Subcutaneous adipose tissue (tissue), 4 donors: ENCODE data around the gene EPHA4. TPM values are rescaled to one million over a fixed set of nuclear protein-coding genes. Genes with fewer than 3 reads are reported as not detected.

Source experiments
- total RNA-seq, 4 donors: library from RNA; depleted of rRNA; stranded (reverse); fragments of >200 nt; gene quantifications; one replicate each; pipeline ENCODE4 v1.1.0, GENCODE V29; 2016
- TF ChIP-seq, protein P1 (sequence below): fragments of 450-650 bp; IDR thresholded peaks from one replicate; pipeline ENCODE4 v1.5.1; 2016; ENCODE audit warnings: low read depth, mild to moderate bottlenecking, control low read depth, antibody characterized with exemption, moderate library complexity

The EPHA4 gene
- total RNA-seq, 4 donors from 2014 or later, result 30.3 to 52.0 (median 39.4) TPM

DNA sequence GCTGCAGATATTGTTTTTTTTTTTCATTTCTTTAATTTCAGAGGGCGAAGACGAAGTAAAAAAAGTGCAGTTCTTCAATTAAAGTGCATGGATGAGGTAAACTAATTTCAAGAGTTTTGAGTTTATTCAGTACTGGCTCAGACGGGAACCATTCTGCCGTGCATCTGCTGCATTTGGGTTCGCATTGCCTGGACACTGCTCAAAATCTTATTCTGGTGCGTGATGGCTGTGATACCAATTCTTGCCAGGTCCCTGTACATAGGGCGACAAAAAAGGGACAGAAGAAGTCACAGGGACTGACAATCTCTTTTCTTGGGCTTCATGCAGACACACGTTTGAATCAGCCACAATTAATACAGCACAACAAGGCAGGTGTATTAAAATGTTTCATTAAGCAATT lies 146.2 kb downstream of the EPHA4 start:
- TF ChIP-seq, protein P1, sequence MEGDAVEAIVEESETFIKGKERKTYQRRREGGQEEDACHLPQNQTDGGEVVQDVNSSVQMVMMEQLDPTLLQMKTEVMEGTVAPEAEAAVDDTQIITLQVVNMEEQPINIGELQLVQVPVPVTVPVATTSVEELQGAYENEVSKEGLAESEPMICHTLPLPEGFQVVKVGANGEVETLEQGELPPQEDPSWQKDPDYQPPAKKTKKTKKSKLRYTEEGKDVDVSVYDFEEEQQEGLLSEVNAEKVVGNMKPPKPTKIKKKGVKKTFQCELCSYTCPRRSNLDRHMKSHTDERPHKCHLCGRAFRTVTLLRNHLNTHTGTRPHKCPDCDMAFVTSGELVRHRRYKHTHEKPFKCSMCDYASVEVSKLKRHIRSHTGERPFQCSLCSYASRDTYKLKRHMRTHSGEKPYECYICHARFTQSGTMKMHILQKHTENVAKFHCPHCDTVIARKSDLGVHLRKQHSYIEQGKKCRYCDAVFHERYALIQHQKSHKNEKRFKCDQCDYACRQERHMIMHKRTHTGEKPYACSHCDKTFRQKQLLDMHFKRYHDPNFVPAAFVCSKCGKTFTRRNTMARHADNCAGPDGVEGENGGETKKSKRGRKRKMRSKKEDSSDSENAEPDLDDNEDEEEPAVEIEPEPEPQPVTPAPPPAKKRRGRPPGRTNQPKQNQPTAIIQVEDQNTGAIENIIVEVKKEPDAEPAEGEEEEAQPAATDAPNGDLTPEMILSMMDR, result no peak

DNA sequence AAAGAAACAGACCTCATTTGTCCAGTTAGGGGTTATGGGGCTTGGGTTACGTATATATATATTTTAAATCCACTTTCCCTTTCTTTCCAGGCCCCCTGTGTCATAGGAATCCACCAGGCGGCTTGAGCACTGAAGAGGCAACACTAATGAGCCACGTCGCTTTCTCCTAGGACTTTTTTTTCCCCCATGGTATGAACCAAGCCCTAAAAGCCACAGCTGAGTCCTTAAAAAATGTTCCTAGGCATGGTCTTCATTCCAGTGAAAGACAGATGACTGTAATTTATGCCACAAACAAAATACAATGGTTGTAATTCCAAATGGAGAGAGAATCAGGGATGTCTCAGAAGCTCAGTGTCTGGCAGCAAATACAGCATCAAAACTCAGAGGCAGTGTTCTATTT lies 146.8 kb downstream of the EPHA4 start:
- TF ChIP-seq, protein P1, result no peak

DNA sequence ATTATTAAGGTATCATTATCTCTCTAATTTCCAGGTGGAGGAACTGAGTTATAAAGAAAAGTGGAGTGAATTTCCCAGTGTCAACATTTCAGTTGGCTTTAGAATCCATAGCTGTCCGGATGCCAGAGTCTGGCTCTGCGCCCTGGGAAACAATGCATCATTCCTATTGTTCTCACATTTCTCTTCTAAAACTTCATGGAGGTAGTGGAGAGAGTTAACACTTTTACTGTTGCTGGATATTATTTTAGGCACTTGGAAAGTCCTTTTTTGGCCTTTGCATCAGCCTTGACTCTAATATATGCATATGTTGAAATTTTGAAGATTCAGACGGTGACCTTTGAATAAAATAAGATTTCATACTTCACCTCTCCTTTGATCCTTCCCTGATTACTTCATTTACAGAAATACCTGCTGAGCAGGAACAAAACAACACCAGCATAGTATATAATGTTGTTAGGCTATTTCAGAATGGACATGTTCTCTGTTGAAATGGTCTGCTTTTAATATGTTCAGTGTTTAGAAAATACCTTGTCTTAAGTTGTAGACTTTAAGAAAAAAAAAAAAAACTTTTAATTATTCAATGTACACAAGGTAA lies 148.8 kb downstream of the EPHA4 start:
- TF ChIP-seq, protein P1, result no peak

DNA sequence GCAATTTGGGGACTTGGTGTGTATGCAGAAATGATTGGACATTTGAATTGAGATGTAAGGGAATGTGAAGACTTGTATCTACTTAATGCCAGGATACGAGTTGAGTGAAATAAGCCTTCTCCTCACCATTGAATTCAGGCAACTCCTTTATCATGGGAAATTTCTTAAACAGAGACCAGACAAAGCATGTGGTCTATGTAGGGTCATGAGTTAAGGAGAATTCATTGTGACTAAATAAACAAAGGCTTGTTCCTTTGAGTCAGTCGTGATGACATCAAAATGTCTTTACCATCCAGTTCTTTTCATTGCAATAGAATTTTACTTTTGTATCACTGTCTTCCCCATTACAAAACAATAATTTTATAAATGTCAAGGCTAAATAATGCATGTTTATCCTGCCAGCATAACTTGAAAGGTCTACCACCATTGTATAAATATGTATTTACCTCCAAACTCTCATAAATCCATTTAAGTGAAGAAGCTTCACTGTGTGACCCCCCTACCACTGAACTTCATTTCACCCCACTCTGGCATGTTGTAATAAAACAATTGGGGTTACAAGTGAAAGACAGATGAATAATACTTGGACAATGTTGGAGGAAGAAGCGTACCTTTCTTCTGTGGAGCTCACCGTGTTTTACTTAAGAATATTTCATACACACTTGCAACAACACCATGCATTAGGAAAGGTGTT lies 149.4 kb downstream of the EPHA4 start:
- TF ChIP-seq, protein P1, result no peak

DNA sequence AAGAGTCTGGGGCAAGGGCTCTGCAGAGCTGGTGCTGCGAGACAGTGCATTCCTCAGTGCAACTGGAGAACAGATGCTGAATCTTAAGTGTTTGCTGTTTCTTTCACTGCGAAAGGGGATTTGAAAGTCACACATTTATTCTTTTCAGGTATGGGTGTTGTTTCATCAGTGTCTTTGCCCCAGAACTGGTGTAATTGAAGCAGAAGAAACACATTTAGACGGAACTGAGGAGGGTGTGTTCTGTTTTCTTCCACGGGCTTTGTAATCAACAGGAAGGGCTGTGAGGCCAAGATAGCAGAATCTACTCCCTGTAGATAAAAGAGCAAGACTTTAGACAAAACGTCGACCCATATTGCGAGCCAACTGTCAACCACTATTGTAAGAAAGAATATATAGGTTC lies 151.9 kb downstream of the EPHA4 start:
- TF ChIP-seq, protein P1, result no peak

DNA sequence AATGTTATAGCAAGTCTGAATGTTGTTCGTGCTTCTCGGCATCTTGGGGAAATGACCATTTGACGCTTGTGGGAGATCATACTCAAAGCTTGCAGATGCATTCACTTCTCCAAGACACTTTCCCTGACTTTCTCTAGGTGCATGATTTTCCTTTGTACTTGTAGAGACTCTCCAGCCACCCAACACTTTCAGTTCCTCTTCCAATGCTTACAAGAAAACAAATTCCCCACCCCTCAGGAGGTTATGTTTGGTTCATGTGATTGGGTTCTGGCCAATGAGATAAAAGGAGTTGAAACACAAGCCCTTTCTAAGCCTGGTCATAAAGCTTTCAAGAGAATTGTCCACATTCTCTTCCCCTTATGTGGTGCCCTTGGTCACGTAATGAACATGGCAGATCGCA lies 156.3 kb downstream of the EPHA4 start:
- TF ChIP-seq, protein P1, result no peak

DNA sequence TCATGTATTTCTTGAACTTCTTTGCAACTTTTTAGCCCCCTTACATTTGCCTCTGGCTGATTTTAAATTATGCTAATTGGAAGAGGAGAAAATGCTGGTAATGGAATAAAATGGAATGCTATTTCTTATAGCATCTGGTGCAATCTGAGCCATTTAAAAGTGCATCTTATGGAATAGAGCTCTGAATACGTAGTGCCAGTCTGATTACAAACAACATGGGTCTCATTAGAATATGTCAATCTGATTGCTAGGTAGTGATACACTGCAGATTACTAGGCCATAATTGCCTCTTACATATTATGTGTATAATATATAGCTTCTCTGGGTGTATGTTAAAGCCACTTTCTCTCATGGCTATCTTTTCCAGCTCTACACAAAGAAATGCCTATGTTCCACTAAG lies 159.1 kb downstream of the EPHA4 start:
- TF ChIP-seq, protein P1, result no peak
